ENCODE results near the gene SOX2.

SOX2 gene

GRCh38 chr3:181704421-181705085 lies 7.2 kb upstream of the SOX2 start:
- no peak for DNase-seq (ENCODE audit: low read depth)

- DNase-seq (ENCODE audit: low read depth) = no peak
Measured at GRCh38 chr3:181705086-181705480, 6.6 kb upstream of the SOX2 start.

- DNase-seq (ENCODE audit: low read depth) = no peak
Measured at GRCh38 chr3:181707980-181708379, 3.7 kb upstream of the SOX2 start.

- no peak for DNase-seq (ENCODE audit: low read depth)
Measured at GRCh38 chr3:181709537-181710279, 2.0 kb upstream of the SOX2 start.

- no peak for DNase-seq (ENCODE audit: low read depth)
Measured at GRCh38 chr3:181710345-181711291, 1.1 kb upstream of the SOX2 start.

GRCh38 chr3:181712226-181712552 lies 464 bp downstream of the SOX2 start:
- no peak for DNase-seq (ENCODE audit: low read depth)

- no peak for DNase-seq (ENCODE audit: low read depth)
Measured at GRCh38 chr3:181712553-181713279, 991 bp downstream of the SOX2 start.

GRCh38 chr3:181713280-181713647 lies 1.5 kb downstream of the SOX2 start:
- DNase-seq (ENCODE audit: low read depth) = no peak

GRCh38 chr3:181713676-181714612 lies 2.2 kb downstream of the SOX2 start:
- DNase-seq (ENCODE audit: low read depth) = no peak

- no peak for DNase-seq (ENCODE audit: low read depth)
Measured at GRCh38 chr3:181715571-181716340, 4.0 kb downstream of the SOX2 start.

GRCh38 chr3:181716966-181717365 lies 5.2 kb downstream of the SOX2 start:
- no peak for DNase-seq (ENCODE audit: low read depth)

- no peak for DNase-seq (ENCODE audit: low read depth)
Measured at GRCh38 chr3:181717549-181718171, 5.9 kb downstream of the SOX2 start.

GRCh38 chr3:181718369-181718768 lies 6.6 kb downstream of the SOX2 start:
- DNase-seq (ENCODE audit: low read depth) = no peak

- DNase-seq (ENCODE audit: low read depth) = no peak
Measured at GRCh38 chr3:181718987-181719911, 7.5 kb downstream of the SOX2 start.

GRCh38 chr3:181719991-181720680 lies 8.4 kb downstream of the SOX2 start:
- DNase-seq (ENCODE audit: low read depth) = no peak

- no peak for DNase-seq (ENCODE audit: low read depth)
Measured at GRCh38 chr3:181721046-181721875, 9.5 kb downstream of the SOX2 start.

- DNase-seq (ENCODE audit: low read depth) = no peak
Measured at GRCh38 chr3:181722156-181722555, 10.4 kb downstream of the SOX2 start.

All from GM04503 (cell line).